HG03520 (cell line): ENCODE results near the gene RARB.

Experiments
- ATAC-seq: cut with Tn5 transposase; IDR thresholded peaks from one replicate; pipeline ENCODE4 v1.9.1; 2021; ENCODE audit warnings: mild to moderate bottlenecking, moderate library complexity; ENCODE audit not compliant: unreplicated experiment

RARB gene

GRCh38 chr3:25471081-25471768, 43.2 kb downstream of the RARB start:
- no peak for ATAC-seq

- ATAC-seq, result no peak
These were observed 44.1 kb downstream of the RARB start for GRCh38 chr3:25472153-25472552.

- no peak for ATAC-seq
These were observed 44.7 kb downstream of the RARB start for GRCh38 chr3:25472731-25473130.

- no peak for ATAC-seq
These were observed 45.2 kb downstream of the RARB start for GRCh38 chr3:25473246-25473645.

- no peak for ATAC-seq
These were observed 46.0 kb downstream of the RARB start for GRCh38 chr3:25474052-25474451.

- ATAC-seq, result no peak
These were observed 48.6 kb downstream of the RARB start for GRCh38 chr3:25476639-25477038.

GRCh38 chr3:25478211-25478757, 50.2 kb downstream of the RARB start:
- no peak for ATAC-seq

GRCh38 chr3:25478964-25479726, 51.1 kb downstream of the RARB start:
- no peak for ATAC-seq

- ATAC-seq, result no peak
These were observed 51.6 kb downstream of the RARB start for GRCh38 chr3:25479727-25480010.

GRCh38 chr3:25480811-25481210, 52.7 kb downstream of the RARB start:
- ATAC-seq, result no peak

GRCh38 chr3:25481386-25481785, 53.3 kb downstream of the RARB start:
- ATAC-seq, result no peak

GRCh38 chr3:25483456-25483855, 55.4 kb downstream of the RARB start:
- ATAC-seq, result no peak

- no peak for ATAC-seq
These were observed 57.6 kb downstream of the RARB start for GRCh38 chr3:25485673-25486072.

- no peak for ATAC-seq
These were observed 58.9 kb downstream of the RARB start for GRCh38 chr3:25486932-25487331.

GRCh38 chr3:25489858-25490593, 62.0 kb downstream of the RARB start:
- ATAC-seq, result no peak

- ATAC-seq, result no peak
These were observed 65.2 kb downstream of the RARB start for GRCh38 chr3:25493246-25493645.

GRCh38 chr3:25493786-25494185, 65.7 kb downstream of the RARB start:
- no peak for ATAC-seq

- ATAC-seq, result no peak
These were observed 67.2 kb downstream of the RARB start for GRCh38 chr3:25495304-25495703.

- ATAC-seq, result no peak
These were observed 67.7 kb downstream of the RARB start for GRCh38 chr3:25495726-25496253.

GRCh38 chr3:25497096-25497495, 69.0 kb downstream of the RARB start:
- no peak for ATAC-seq

- ATAC-seq, result no peak
These were observed 72.7 kb downstream of the RARB start for GRCh38 chr3:25500706-25501210.
